GM18870 (cell line): ENCODE data around the gene UBE2J1.
"Not testable (repeated sequence)": the region's sequence is repeated elsewhere in the genome, so short reads cannot be mapped to it uniquely, and the experiment has no call there.

Experiments used
- ATAC-seq: cut with Tn5 transposase; IDR thresholded peaks from one replicate; pipeline ENCODE4 v1.9.1; 2021; ENCODE audit warnings: moderate library complexity; ENCODE audit not compliant: unreplicated experiment

Gene UBE2J1

GRCh38 chr6:89352278-89353117 lies at the start of gene UBE2J1:
UBE2J1 (minus strand) TSS chr6:89352722; CDS start chr6:89352569, 153 bp downstream.
- no peak for ATAC-seq

- ATAC-seq, result no peak
Measured at GRCh38 chr6:89400912-89401399, 48.4 kb upstream of the UBE2J1 start.

- ATAC-seq, result no peak
Measured at GRCh38 chr6:89400050-89400449, 47.5 kb upstream of the UBE2J1 start.

- ATAC-seq, result no peak
Measured at GRCh38 chr6:89398762-89399525, 46.4 kb upstream of the UBE2J1 start.

- not testable (repeated sequence) for ATAC-seq
Measured at GRCh38 chr6:89397884-89398283, 45.4 kb upstream of the UBE2J1 start.

GRCh38 chr6:89393659-89394058 lies 41.1 kb upstream of the UBE2J1 start:
- no peak for ATAC-seq

GRCh38 chr6:89392823-89393222 lies 40.3 kb upstream of the UBE2J1 start:
- ATAC-seq, result no peak

- ATAC-seq, result no peak
Measured at GRCh38 chr6:89388846-89389245, 36.3 kb upstream of the UBE2J1 start.

GRCh38 chr6:89387516-89388201 lies 35.1 kb upstream of the UBE2J1 start:
- ATAC-seq, result peak; percentile 95

- ATAC-seq, result peak; percentile 8
Measured at GRCh38 chr6:89386917-89387491, 34.5 kb upstream of the UBE2J1 start.

- no peak for ATAC-seq
Measured at GRCh38 chr6:89385846-89386245, 33.3 kb upstream of the UBE2J1 start.

GRCh38 chr6:89385156-89385667 lies 32.7 kb upstream of the UBE2J1 start:
- peak; percentile 63 for ATAC-seq

GRCh38 chr6:89381031-89381430 lies 28.5 kb upstream of the UBE2J1 start:
- no peak for ATAC-seq

GRCh38 chr6:89379281-89379680 lies 26.8 kb upstream of the UBE2J1 start:
- ATAC-seq, result no peak

- ATAC-seq, result no peak
Measured at GRCh38 chr6:89378628-89379027, 26.1 kb upstream of the UBE2J1 start.

GRCh38 chr6:89375427-89376267 lies 23.1 kb upstream of the UBE2J1 start:
- ATAC-seq, result peak; percentile 77

GRCh38 chr6:89372506-89372901 lies 20.0 kb upstream of the UBE2J1 start:
- peak; percentile 40 for ATAC-seq

- ATAC-seq, result peak; percentile 56
Measured at GRCh38 chr6:89371849-89372505, 19.5 kb upstream of the UBE2J1 start.

GRCh38 chr6:89368999-89369398 lies 16.5 kb upstream of the UBE2J1 start:
- ATAC-seq, result no peak
